Stimulated activated CD4-positive, alpha-beta T cell treated with anti-CD3 and anti-CD28 coated beads, Interleukin-15, amount 100 ng/mL, for 1 hour (primary cell): ENCODE results near the gene SPATA13.
"Not testable (repeated sequence)": the region's sequence is repeated elsewhere in the genome, so short reads cannot be mapped to it uniquely, and the experiment has no call there.

Experiments used
- DNase-seq, 2 donors: peaks; one replicate each; pipeline ENCODE4 v3.0.0-alpha.2; 2020; ENCODE audit warnings: low read depth in 1 of 2, low spot score in 1 of 2

Gene SPATA13

GRCh38 chr13:24308488-24309020 lies 148.0 kb downstream of the SPATA13 start:
- DNase-seq, result no peak

GRCh38 chr13:24309300-24309699 lies 148.8 kb downstream of the SPATA13 start, which contains the start of gene C1QTNF9:
Gene C1QTNF9, plus strand, starts transcription at chr13:24309580. Its CDS starts 6,424 bp downstream, at chr13:24316004.
- not testable (repeated sequence) for DNase-seq

GRCh38 chr13:24313439-24313838 lies 152.9 kb downstream of the SPATA13 start:
- no peak for DNase-seq

GRCh38 chr13:24317835-24318234 lies 157.3 kb downstream of the SPATA13 start:
- not testable (repeated sequence) for DNase-seq

- DNase-seq, result not testable (repeated sequence)
Measured at GRCh38 chr13:24318878-24319277, 158.4 kb downstream of the SPATA13 start.

- DNase-seq, result not testable (repeated sequence)
Measured at GRCh38 chr13:24319641-24320040, 159.1 kb downstream of the SPATA13 start.

- not testable (repeated sequence) for DNase-seq
Measured at GRCh38 chr13:24321416-24321815, 160.9 kb downstream of the SPATA13 start.

GRCh38 chr13:24322470-24322869 lies 161.9 kb downstream of the SPATA13 start:
- not testable (repeated sequence) for DNase-seq

GRCh38 chr13:24323036-24323738 lies 162.7 kb downstream of the SPATA13 start:
- DNase-seq, result no peak

GRCh38 chr13:24323739-24324075 lies 163.2 kb downstream of the SPATA13 start:
- no peak for DNase-seq

GRCh38 chr13:24327598-24327997 lies 167.1 kb downstream of the SPATA13 start:
- not testable (repeated sequence) for DNase-seq

- DNase-seq, result no peak
Measured at GRCh38 chr13:24328145-24328544, 167.6 kb downstream of the SPATA13 start.

GRCh38 chr13:24338721-24339120 lies 178.2 kb downstream of the SPATA13 start:
- no peak for DNase-seq

GRCh38 chr13:24339937-24340607 lies 179.6 kb downstream of the SPATA13 start:
- DNase-seq, result no peak

GRCh38 chr13:24340608-24340955 lies 180.1 kb downstream of the SPATA13 start:
- DNase-seq, result no peak

- no peak for DNase-seq
Measured at GRCh38 chr13:24341439-24341838, 180.9 kb downstream of the SPATA13 start.

GRCh38 chr13:24348385-24348784 lies 187.9 kb downstream of the SPATA13 start:
- no peak for DNase-seq

GRCh38 chr13:24348797-24349515 lies 188.4 kb downstream of the SPATA13 start:
- DNase-seq, result no peak

GRCh38 chr13:24349778-24350664 lies 189.5 kb downstream of the SPATA13 start:
- DNase-seq, result not testable (repeated sequence)

GRCh38 chr13:24351423-24351822 lies 190.9 kb downstream of the SPATA13 start:
- no peak for DNase-seq

- no peak for DNase-seq
Measured at GRCh38 chr13:24353736-24354135, 193.2 kb downstream of the SPATA13 start.
